Suprapubic skin (tissue), 4 donors: Measurements from ENCODE around the gene C2CD4D.

Source experiments
- CTCF ChIP-seq, 2 donors: fragments of 200-600 bp in 1 of 2; fragments of 450-650 bp in 1 of 2; sonication (generic) in 1 of 2; IDR thresholded peaks; one replicate each; pipeline ENCODE4 v1.5.1; 2016 to 2019; ENCODE audit warnings: antibody characterized with exemption in 2 of 2, mild to moderate bottlenecking in 1 of 2, moderate library complexity in 1 of 2
- POLR2A ChIP-seq, 2 donors: fragments of 450-650 bp; IDR thresholded peaks; one replicate each; pipeline ENCODE4 v1.6.1; 2017; ENCODE audit warnings: antibody characterized with exemption in 2 of 2, mild to moderate bottlenecking in 2 of 2, moderate library complexity in 2 of 2
- POLR2AphosphoS5 ChIP-seq, 3 donors: sonication (generic); formaldehyde crosslinking; IDR thresholded peaks; one replicate each; pipeline ENCODE4 v1.6.1; 2017; ENCODE audit warnings: antibody characterized with exemption in 3 of 3

GRCh38 chr1:151887028-151887427, 47.4 kb upstream of the C2CD4D start:
- TF ChIP-seq CTCF (IDR thresholded peaks at IDR 0.05) (no peak), POLR2AphosphoS5 (IDR thresholded peaks at IDR 0.05) (no peak), POLR2A (IDR thresholded peaks at IDR 0.05) (no peak)
